A549 (cell line): ENCODE results near the gene CTAG2. TPM values are rescaled to one million over a fixed set of nuclear protein-coding genes. Genes with fewer than 3 reads are reported as not detected.

Source experiments
- ATAC-seq, 2 experiments: fragments of 200-7000 bp in 1 of 2; fragments of >200 bp in 1 of 2; cut with Nextera tagmentation in 1 of 2; cut with Tn5 transposase in 1 of 2; 3 replicates each; pipeline versions ENCODE4 v1.8.0 to v1.9.1; 2018 to 2020; ENCODE audit warnings: mild to moderate bottlenecking in 1 of 2, moderate library complexity in 1 of 2
- CTCF ChIA-PET: fragments of 300-600 bp; sonication (Branson Sonifier 250); formaldehyde crosslinking; extraction: SDS; loops from one replicate; lab custom pipeline; 2021; ENCODE audit warnings: antibody characterized with exemption, inconsistent platforms; lab: Yijun Ruan, JAX
- POLR2A ChIA-PET: fragments of 350-600 bp; formaldehyde crosslinking; extraction: SDS; loops from one replicate; lab custom pipeline; 2021; ENCODE audit warnings: antibody characterized with exemption, inconsistent platforms; lab: Yijun Ruan, JAX
- DNase-seq, 2 experiments: peaks; one replicate each; pipeline versions ENCODE4 v3.0.0 to v3.0.0-alpha.2; 2011 to 2016; ENCODE audit warnings: low read depth in 1 of 2, low spot score in 1 of 2
- FAIRE-seq: peaks from 2 replicates; lab custom pipeline; 2011; peaks lifted over from hg19 to GRCh38; lab: Jason Lieb, UNC
- H3K27ac ChIP-seq, 2 experiments: fragments of >200 bp; sonication (Bioruptor Twin); formaldehyde crosslinking; 3 replicates each; pipeline ENCODE4 v1.5.1; 2016 to 2017
- H3K4me1 ChIP-seq: fragments of >200 bp; sonication (Bioruptor Twin); formaldehyde crosslinking; 3 replicates; pipeline ENCODE4 v1.6.1; 2016
- H3K4me2 ChIP-seq: fragments of >200 bp; sonication (Bioruptor Twin); formaldehyde crosslinking; 3 replicates; pipeline ENCODE4 v1.6.1; 2016
- H3K4me3 ChIP-seq: fragments of >200 bp; sonication (Bioruptor Twin); formaldehyde crosslinking; 3 replicates; pipeline ENCODE4 v1.5.1; 2016
- H3K9me3 ChIP-seq: fragments of >200 bp; sonication (Bioruptor Twin); formaldehyde crosslinking; 3 replicates; pipeline ENCODE4 v1.6.1; 2016
- BHLHE40 ChIP-seq: IDR thresholded peaks from 2 replicates; pipeline ENCODE4 v1.6.1; 2012; ENCODE audit warnings: low read depth, low read length, inconsistent platforms
- CBX2 ChIP-seq: fragments of 200-600 bp; sonication (generic); IDR thresholded peaks from 2 replicates; pipeline ENCODE4 v1.6.1; 2016; ENCODE audit warnings: low read depth, mild to moderate bottlenecking, borderline replicate concordance
- CBX8 ChIP-seq: fragments of 200-600 bp; sonication (generic); IDR thresholded peaks from 2 replicates; pipeline ENCODE4 v1.6.1; 2016
- CEBPB ChIP-seq, 2 experiments: fragments of >200 bp in 1 of 2; sonication (Bioruptor Twin) in 1 of 2; formaldehyde crosslinking in 1 of 2; IDR thresholded peaks; 2 replicates each; pipeline ENCODE4 v1.6.1; 2012 to 2016
- CHD4 ChIP-seq: fragments of 200-600 bp; sonication (generic); IDR thresholded peaks from 2 replicates; pipeline ENCODE4 v1.6.1; 2016; ENCODE audit warnings: antibody characterized with exemption, mild to moderate bottlenecking, borderline replicate concordance
- EP300 ChIP-seq, 2 experiments: fragments of >200 bp; sonication (Bioruptor Twin); formaldehyde crosslinking; IDR thresholded peaks; 2 replicates in 1 of 2; 3 replicates in 1 of 2; pipeline ENCODE4 v1.6.1; 2016 to 2017
- FOSL2 ChIP-seq, 2 experiments: fragments of 450-650 bp in 1 of 2; fragments of >200 bp in 1 of 2; sonication (Bioruptor Twin) in 1 of 2; formaldehyde crosslinking; IDR thresholded peaks; 2 replicates each; pipeline versions ENCODE4 v1.5.0 to v1.6.1; 2016 to 2020; ENCODE audit warnings: mild to moderate bottlenecking in 1 of 2, moderate library complexity in 1 of 2
- GATA3 ChIP-seq: IDR thresholded peaks from 2 replicates; pipeline ENCODE4 v1.6.1; 2012; ENCODE audit warnings: borderline replicate concordance
- HDAC2 ChIP-seq: fragments of 200-600 bp; sonication (generic); IDR thresholded peaks from 2 replicates; pipeline ENCODE4 v1.6.1; 2016
- HOXA7 ChIP-seq: fragments of 250-450 bp; sonication (Bioruptor Pico); IDR thresholded peaks from 2 replicates; pipeline ENCODE4 v1.5.0; 2020; ENCODE audit warnings: mild to moderate bottlenecking, moderate library complexity
- HOXB5 ChIP-seq: fragments of 250-450 bp; sonication (Bioruptor Pico); IDR thresholded peaks from 2 replicates; pipeline ENCODE4 v1.5.0; 2020; ENCODE audit warnings: mild to moderate bottlenecking, moderate library complexity
- MAFK ChIP-seq: fragments of 450-650 bp; IDR thresholded peaks from 2 replicates; pipeline ENCODE4 v1.6.1; 2014; ENCODE audit not compliant: partially characterized antibody
- MAZ ChIP-seq: fragments of 150-350 bp; IDR thresholded peaks from 2 replicates; pipeline ENCODE4 v1.6.1; 2014; ENCODE audit warnings: antibody characterized with exemption, low read depth, low read length, borderline replicate concordance
- NPAS2 ChIP-seq: fragments of 250-450 bp; sonication (Bioruptor Pico); IDR thresholded peaks from 2 replicates; pipeline ENCODE4 v1.8.0; 2022; ENCODE audit warnings: mild to moderate bottlenecking, moderate library complexity, borderline replicate concordance
- NR3C1 ChIP-seq: fragments of >200 bp; sonication (Bioruptor Twin); formaldehyde crosslinking; IDR thresholded peaks from 3 replicates; pipeline ENCODE4 v1.6.1; 2017
- PHF8 ChIP-seq: fragments of 200-600 bp; sonication (generic); IDR thresholded peaks from 2 replicates; pipeline ENCODE4 v1.6.1; 2016; ENCODE audit warnings: low read depth, mild to moderate bottlenecking, antibody characterized with exemption, moderate library complexity, borderline replicate concordance
- RCOR1 ChIP-seq: fragments of 150-350 bp; IDR thresholded peaks from 2 replicates; pipeline ENCODE4 v1.6.1; 2014; ENCODE audit warnings: antibody characterized with exemption, low read length, low read depth
- RNF2 ChIP-seq: fragments of 200-600 bp; sonication (generic); IDR thresholded peaks from 2 replicates; pipeline ENCODE4 v1.6.1; 2016; ENCODE audit warnings: low read depth, mild to moderate bottlenecking, antibody characterized with exemption, moderate library complexity, borderline replicate concordance
- SMC3 ChIP-seq: fragments of >200 bp; sonication (Bioruptor Twin); formaldehyde crosslinking; IDR thresholded peaks from 3 replicates; pipeline ENCODE4 v1.6.1; 2018; ENCODE audit warnings: inconsistent platforms
- SREBF2 ChIP-seq: fragments of 450-650 bp; IDR thresholded peaks from 2 replicates; pipeline ENCODE4 v1.6.1; 2014; ENCODE audit warnings: mild to moderate bottlenecking, moderate library complexity
- TFCP2L1 ChIP-seq: fragments of 250-450 bp; sonication (Bioruptor Pico); IDR thresholded peaks from 2 replicates; pipeline ENCODE4 v1.5.0; 2021; ENCODE audit warnings: mild to moderate bottlenecking
- TP53 ChIP-seq: fragments of 250-450 bp; sonication (Bioruptor Pico); IDR thresholded peaks from 2 replicates; pipeline ENCODE4 v1.5.0; 2021; ENCODE audit warnings: mild to moderate bottlenecking, moderate library complexity
- ZC3H11A ChIP-seq: fragments of 450-650 bp; IDR thresholded peaks from 2 replicates; pipeline ENCODE4 v1.6.1; 2014; ENCODE audit warnings: antibody characterized with exemption, mild to moderate bottlenecking
- ZNF302 ChIP-seq: fragments of 250-450 bp; sonication (Bioruptor Pico); IDR thresholded peaks from 2 replicates; pipeline ENCODE4 v1.9.0; 2021; ENCODE audit warnings: inconsistent platforms, mild to moderate bottlenecking, moderate library complexity
- WGBS: methylation state at CpG from one replicate; pipeline ENCODE4 v1.1.6; 2017; ENCODE audit errors: missing lambda C conversion rate; 5-methylcytosine and 5-hydroxymethylcytosine counted together
- polyA plus RNA-seq, 4 experiments: library from polyadenylated mRNA; depleted of rRNA in 3 of 4; stranded (reverse); fragments of >200 nt; fragmentation: RNase III in 1 of 4; extraction: RNeasy Plus Mini Kit Qiagen cat#74134 plus additional on column Dnase treatment in 1 of 4; gene quantifications; 2 replicates in 3 of 4; 3 replicates in 1 of 4; pipeline ENCODE4 v1.2.3, GENCODE V29; 2011 to 2017
- TF ChIP-seq, protein P1 (sequence below): fragments of 250-450 bp; sonication (Bioruptor Pico); IDR thresholded peaks from 2 replicates; pipeline ENCODE4 v1.5.0; 2021; ENCODE audit warnings: mild to moderate bottlenecking, moderate library complexity, borderline replicate concordance
- TF ChIP-seq, protein P2 (sequence below): fragments of 150-350 bp; IDR thresholded peaks from 2 replicates; pipeline ENCODE4 v1.6.1; 2014; ENCODE audit warnings: low read depth, mild to moderate bottlenecking, low read length
- TF ChIP-seq, protein P3 (sequence below): IDR thresholded peaks from 2 replicates; pipeline ENCODE4 v1.6.1; 2012; ENCODE audit warnings: low read depth, borderline replicate concordance

CTAG2 gene
- polyA plus RNA-seq, 2 of the 4 experiments (the other 2 are of a cell fraction): not detected

DNA sequence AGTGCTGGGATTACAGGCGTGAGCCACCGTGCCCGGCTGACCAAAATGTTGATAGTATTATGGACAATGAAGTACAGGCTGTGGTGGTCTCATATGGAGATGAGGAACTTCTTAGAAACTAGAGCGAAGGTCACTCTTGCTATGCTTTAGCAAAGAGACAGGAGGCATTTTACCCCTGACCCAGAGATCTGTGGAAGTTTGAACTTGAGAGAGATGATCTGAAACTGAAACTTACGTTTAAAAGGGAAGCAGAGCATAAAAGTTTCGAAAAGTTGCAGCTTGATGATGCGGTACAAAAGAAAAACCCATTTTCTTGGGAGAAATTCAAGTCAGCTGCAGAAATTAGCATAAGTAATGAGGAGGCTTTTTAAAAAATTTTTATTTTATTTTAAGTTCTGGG, 8.5 kb upstream of the CTAG2 start:
- Histone ChIP-seq H3K9me3 (no peaks in the 10 kb centered on the region), H3K4me1 (no peaks in the 10 kb centered on the region), H3K4me2 (no peak overlapping the region), H3K4me3 (no peak overlapping the region), H3K27ac (no peak overlapping the region)
- WGBS: 51% methylated on average over 7 of the region's 7 CpGs
- no peak for FAIRE-seq
- POLR2A ChIA-PET: no interaction called here
- TF ChIP-seq RCOR1 (no peak), ZNF302 (CRISPR knock-in tag) (no peak), NPAS2 (CRISPR knock-in tag) (no peak), EP300 (IDR thresholded peaks at IDR 0.05) (no peak), MAFK (no peak), GATA3 (no peak), TP53 (CRISPR knock-in tag) (no peak), CEBPB (IDR thresholded peaks at IDR 0.05) (no peak), HOXA7 (CRISPR knock-in tag) (no peak), HOXB5 (CRISPR knock-in tag) (no peak), CBX2 (no peak), SMC3 (no peak), HDAC2 (no peak), FOSL2 (IDR thresholded peaks at IDR 0.05) (no peak), FOSL2 (CRISPR knock-in tag; IDR thresholded peaks at IDR 0.05) (no peak), TFCP2L1 (CRISPR knock-in tag) (no peak), RNF2 (no peak), SREBF2 (no peak), MAZ (no peak)
- TF ChIP-seq, protein P1, sequence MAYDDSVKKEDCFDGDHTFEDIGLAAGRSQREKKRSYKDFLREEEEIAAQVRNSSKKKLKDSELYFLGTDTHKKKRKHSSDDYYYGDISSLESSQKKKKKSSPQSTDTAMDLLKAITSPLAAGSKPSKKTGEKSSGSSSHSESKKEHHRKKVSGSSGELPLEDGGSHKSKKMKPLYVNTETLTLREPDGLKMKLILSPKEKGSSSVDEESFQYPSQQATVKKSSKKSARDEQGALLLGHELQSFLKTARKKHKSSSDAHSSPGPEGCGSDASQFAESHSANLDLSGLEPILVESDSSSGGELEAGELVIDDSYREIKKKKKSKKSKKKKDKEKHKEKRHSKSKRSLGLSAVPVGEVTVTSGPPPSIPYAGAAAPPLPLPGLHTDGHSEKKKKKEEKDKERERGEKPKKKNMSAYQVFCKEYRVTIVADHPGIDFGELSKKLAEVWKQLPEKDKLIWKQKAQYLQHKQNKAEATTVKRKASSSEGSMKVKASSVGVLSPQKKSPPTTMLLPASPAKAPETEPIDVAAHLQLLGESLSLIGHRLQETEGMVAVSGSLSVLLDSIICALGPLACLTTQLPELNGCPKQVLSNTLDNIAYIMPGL (CRISPR knock-in tag): no peak
- TF ChIP-seq, protein P2, sequence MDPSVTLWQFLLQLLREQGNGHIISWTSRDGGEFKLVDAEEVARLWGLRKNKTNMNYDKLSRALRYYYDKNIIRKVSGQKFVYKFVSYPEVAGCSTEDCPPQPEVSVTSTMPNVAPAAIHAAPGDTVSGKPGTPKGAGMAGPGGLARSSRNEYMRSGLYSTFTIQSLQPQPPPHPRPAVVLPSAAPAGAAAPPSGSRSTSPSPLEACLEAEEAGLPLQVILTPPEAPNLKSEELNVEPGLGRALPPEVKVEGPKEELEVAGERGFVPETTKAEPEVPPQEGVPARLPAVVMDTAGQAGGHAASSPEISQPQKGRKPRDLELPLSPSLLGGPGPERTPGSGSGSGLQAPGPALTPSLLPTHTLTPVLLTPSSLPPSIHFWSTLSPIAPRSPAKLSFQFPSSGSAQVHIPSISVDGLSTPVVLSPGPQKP: no peak
- ATAC-seq: no peak
- CTCF ChIA-PET: no interaction called here
- DNase-seq: no peak

DNA sequence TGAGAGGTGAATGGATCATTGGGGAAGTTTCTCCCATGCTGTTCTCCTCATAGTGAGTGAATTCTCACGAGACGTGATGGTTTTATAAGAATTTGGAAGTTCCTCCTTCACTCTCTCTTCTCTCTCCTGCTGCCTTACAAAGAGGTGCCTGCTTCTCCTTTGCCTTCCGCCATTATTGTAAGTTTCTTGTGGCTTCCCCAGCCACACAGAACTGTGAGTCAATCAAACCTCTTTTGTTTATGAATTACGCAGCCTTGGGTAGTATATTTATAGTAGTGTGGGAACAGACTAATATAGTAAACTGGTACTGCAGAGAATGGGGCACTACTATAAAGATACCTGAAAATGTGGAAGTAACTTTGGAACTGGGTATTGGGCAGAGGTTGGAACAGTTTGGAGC, 7.8 kb upstream of the CTAG2 start:
- Histone ChIP-seq H3K27ac (no peak overlapping the region), H3K4me2 (no peak overlapping the region), H3K9me3 (no peaks in the 10 kb centered on the region), H3K4me1 (no peaks in the 10 kb centered on the region), H3K4me3 (no peak overlapping the region)
- TF ChIP-seq ZC3H11A (no peak), HOXB5 (CRISPR knock-in tag) (no peak), CBX8 (no peak), BHLHE40 (no peak), SREBF2 (no peak), CHD4 (no peak), NR3C1 (no peak), PHF8 (no peak)
- TF ChIP-seq, protein P3, sequence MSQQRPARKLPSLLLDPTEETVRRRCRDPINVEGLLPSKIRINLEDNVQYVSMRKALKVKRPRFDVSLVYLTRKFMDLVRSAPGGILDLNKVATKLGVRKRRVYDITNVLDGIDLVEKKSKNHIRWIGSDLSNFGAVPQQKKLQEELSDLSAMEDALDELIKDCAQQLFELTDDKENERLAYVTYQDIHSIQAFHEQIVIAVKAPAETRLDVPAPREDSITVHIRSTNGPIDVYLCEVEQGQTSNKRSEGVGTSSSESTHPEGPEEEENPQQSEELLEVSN: no peak
- POLR2A ChIA-PET: no interaction called here
- no peak for ATAC-seq
- CTCF ChIA-PET: no interaction called here
- WGBS: 69% methylated on average over 4 of the region's 4 CpGs
- FAIRE-seq: no peak
- no peak for DNase-seq
